CD8-positive, alpha-beta memory T cell (primary cell): ENCODE measurements around the gene TAS2R14. TPM values are rescaled to one million over a fixed set of nuclear protein-coding genes. Genes with fewer than 3 reads are reported as not detected.

Experiments
- CTCF ChIA-PET: fragments of 350-600 bp; sonication (Branson Sonifier 250); formaldehyde crosslinking; loops from one replicate; lab custom pipeline; 2021; ENCODE audit warnings: antibody characterized with exemption; lab: Charles Lee
- POLR2A ChIA-PET: fragments of 350-600 bp; sonication (Branson Sonifier 250); formaldehyde crosslinking; loops from one replicate; lab custom pipeline; 2021; ENCODE audit warnings: antibody characterized with exemption; lab: Charles Lee
- DNase-seq, 5 donors: peaks; one replicate each; pipeline versions ENCODE4 v3.0.0 to v3.0.0-alpha.2; 2020 to 2022; ENCODE audit warnings: mixed read lengths in 1 of 5
- H3K27ac ChIP-seq: one replicate; pipeline ENCODE4 v1.7.0; 2013; ENCODE audit warnings: low read depth, mild to moderate bottlenecking, low read length, moderate library complexity
- H3K27me3 ChIP-seq: 2 replicates; pipeline ENCODE4 v1.7.0; 2013; ENCODE audit warnings: low read length, mild to moderate bottlenecking; ENCODE audit not compliant: insufficient read depth, poor library complexity, severe bottlenecking
- H3K36me3 ChIP-seq: 2 replicates; pipeline ENCODE4 v1.7.0; 2013; ENCODE audit warnings: mild to moderate bottlenecking, low read length, moderate library complexity; ENCODE audit not compliant: insufficient read depth
- H3K4me1 ChIP-seq: 2 replicates; pipeline ENCODE4 v1.7.0; 2013; ENCODE audit warnings: mild to moderate bottlenecking, low read length, moderate library complexity; ENCODE audit not compliant: insufficient read depth
- H3K4me3 ChIP-seq: 2 replicates; pipeline ENCODE4 v1.7.0; 2013; ENCODE audit warnings: mild to moderate bottlenecking, low read length
- H3K9me3 ChIP-seq: 2 replicates; pipeline ENCODE4 v1.7.0; 2013; ENCODE audit warnings: mild to moderate bottlenecking, low read length
- H3K27ac Mint-ChIP-seq, 8 donors: one replicate each; pipeline ENCODE4 v1.8.0; 2020 to 2021; ENCODE audit warnings: mixed read lengths in 8 of 8, mild to moderate bottlenecking in 6 of 8, inconsistent platforms in 3 of 8, moderate library complexity in 3 of 8
- H3K27me3 Mint-ChIP-seq, 2 donors: one replicate each; pipeline ENCODE4 v1.8.0; 2020 to 2021; ENCODE audit warnings: mixed read lengths in 2 of 2, mild to moderate bottlenecking in 1 of 2, moderate library complexity in 1 of 2
- H3K36me3 Mint-ChIP-seq, 3 donors: one replicate each; pipeline ENCODE4 v1.8.0; 2020 to 2021; ENCODE audit warnings: mixed read lengths in 3 of 3, inconsistent platforms in 1 of 3, mild to moderate bottlenecking in 1 of 3
- H3K4me1 Mint-ChIP-seq, 3 donors: one replicate each; pipeline ENCODE4 v1.8.0; 2020 to 2021; ENCODE audit warnings: mixed read lengths in 3 of 3, inconsistent platforms in 1 of 3, mild to moderate bottlenecking in 1 of 3
- H3K4me3 Mint-ChIP-seq, 7 donors: one replicate each; pipeline ENCODE4 v1.8.0; 2020 to 2021; ENCODE audit warnings: mixed read lengths in 7 of 7, mild to moderate bottlenecking in 6 of 7, moderate library complexity in 4 of 7, inconsistent platforms in 2 of 7
- H3K9me3 Mint-ChIP-seq, 5 donors: one replicate each; pipeline ENCODE4 v1.8.0; 2020 to 2022; ENCODE audit warnings: mixed read lengths in 5 of 5, mild to moderate bottlenecking in 3 of 5, moderate library complexity in 2 of 5, inconsistent platforms in 1 of 5
- polyA plus RNA-seq: library from polyadenylated mRNA; unstranded; fragments of 300-500 nt; fragmentation: Illumina TruSeq; gene quantifications from one replicate; pipeline ENCODE4 v1.2.3, GENCODE V29; 2021
- total RNA-seq, 2 experiments: library from RNA; stranded (reverse); gene quantifications; one replicate each; pipeline ENCODE4 v1.2.3, GENCODE V29; 2021

The TAS2R14 gene
- total and polyA plus RNA-seq, 3 experiments from 2014 or later: 0.55 to 1.0 (median 0.95) TPM

DNA sequence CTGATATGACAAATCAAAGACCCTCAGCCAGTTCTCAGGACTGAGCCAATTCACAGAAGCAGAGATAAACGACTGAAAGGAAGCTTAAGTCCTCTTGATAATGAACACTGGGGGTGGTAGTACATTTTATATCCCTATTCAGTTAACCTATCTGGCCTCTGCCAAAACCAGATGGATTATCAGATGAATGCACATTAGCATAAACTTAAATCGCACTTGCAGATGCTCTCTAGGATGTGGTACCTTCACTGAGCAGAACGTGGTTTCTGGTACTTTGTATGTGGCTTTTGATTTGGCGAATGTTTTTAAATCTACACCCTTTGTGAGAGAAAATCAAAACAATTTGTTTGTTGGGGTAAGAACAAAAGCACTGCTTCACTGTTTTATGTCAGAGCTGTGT, 21.1 kb upstream of the TAS2R14 start:
- Mint-ChIP-seq H3K36me3 (peaks cover 3 to 19% (median 13%) of the 10 kb centered on the region in 3 donors), H3K9me3 (peaks cover 0 to 12% (median 6%) of the 10 kb centered on the region in 5 donors), H3K27me3 (no peaks in the 10 kb centered on the region), H3K27ac (peak overlapping the region in 3 of 8 donors; percentile 1 to 26 (median 25)), H3K4me3 (peak overlapping the region in 1 of 7 donors; percentile 24), H3K4me1 (peaks cover 37 to 41% (median 37%) of the 10 kb centered on the region in 3 donors)
- Histone ChIP-seq H3K4me1 (peaks cover 14% of the 10 kb centered on the region), H3K9me3 (no peaks in the 10 kb centered on the region), H3K4me3 (no peak overlapping the region), H3K27ac (no peak overlapping the region), H3K27me3 (no peaks in the 10 kb centered on the region), H3K36me3 (no peaks in the 10 kb centered on the region)
- ChIA-PET CTCF (interaction anchor here (1.2 kb wide), 1 partner anchor 240 kb away, joined by 3 read pairs; no protein-coding TSS in a partner anchor), POLR2A (no interaction called here)
- DNase-seq: peak in 2 of 5 donors; percentile 63 to 69

DNA sequence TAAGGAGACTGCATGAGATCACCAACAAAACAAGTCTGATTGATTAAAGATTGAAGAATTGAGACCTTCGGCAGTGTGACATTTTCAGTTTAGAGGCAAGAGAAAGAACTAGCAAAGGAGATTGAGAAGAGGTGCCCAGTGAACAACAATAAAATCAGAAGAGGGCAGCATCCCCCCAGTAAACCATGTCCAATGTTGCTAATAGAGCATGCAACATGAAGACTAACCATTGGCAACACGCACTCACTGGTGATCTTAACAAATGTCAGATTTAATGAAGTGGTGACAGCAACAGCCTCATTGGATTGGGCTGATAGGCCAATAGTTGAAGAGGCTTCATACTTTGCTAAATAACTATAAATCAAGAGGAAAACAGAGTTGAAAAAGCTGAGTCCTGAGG, 20.7 kb upstream of the TAS2R14 start:
- Mint-ChIP-seq H3K9me3 (peaks cover 0 to 15% (median 8%) of the 10 kb centered on the region in 5 donors), H3K27me3 (no peaks in the 10 kb centered on the region), H3K36me3 (peaks cover 4 to 23% (median 14%) of the 10 kb centered on the region in 3 donors), H3K4me1 (peaks cover 40 to 42% (median 40%) of the 10 kb centered on the region in 3 donors), H3K4me3 (no peak overlapping the region), H3K27ac (peak overlapping the region in 1 of 8 donors; percentile 25)
- ChIA-PET CTCF (no interaction called here), POLR2A (no interaction called here)
- Histone ChIP-seq H3K4me1 (peaks cover 14% of the 10 kb centered on the region), H3K36me3 (no peaks in the 10 kb centered on the region), H3K4me3 (no peak overlapping the region), H3K27me3 (no peaks in the 10 kb centered on the region), H3K9me3 (no peaks in the 10 kb centered on the region), H3K27ac (no peak overlapping the region)
- DNase-seq: no peak

DNA sequence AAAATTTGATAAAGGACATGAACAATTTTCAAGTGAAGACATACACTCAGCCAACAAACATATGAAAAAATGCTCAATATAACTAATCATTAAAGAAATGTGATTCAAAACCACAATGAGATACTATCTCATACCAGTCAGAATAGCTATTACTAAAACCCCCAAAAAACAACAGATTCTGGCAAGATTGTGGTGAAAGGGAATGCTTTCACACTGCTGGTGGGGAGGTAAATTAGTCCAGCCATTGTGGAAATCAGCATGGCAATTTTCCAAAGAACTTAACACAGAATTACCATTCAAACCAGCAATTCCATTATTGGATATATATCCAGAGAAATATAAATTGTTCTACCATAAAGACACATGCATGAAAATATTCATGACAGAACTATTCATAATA, 18.7 kb upstream of the TAS2R14 start:
- ChIA-PET CTCF (no interaction called here), POLR2A (no interaction called here)
- Histone ChIP-seq H3K9me3 (no peaks in the 10 kb centered on the region), H3K27ac (no peak overlapping the region), H3K4me3 (no peak overlapping the region), H3K27me3 (no peaks in the 10 kb centered on the region), H3K36me3 (no peaks in the 10 kb centered on the region), H3K4me1 (peaks cover 14% of the 10 kb centered on the region)
- Mint-ChIP-seq H3K36me3 (peaks cover 4 to 33% (median 13%) of the 10 kb centered on the region in 3 donors), H3K27ac (no peak overlapping the region), H3K4me3 (no peak overlapping the region), H3K9me3 (peaks cover 0 to 21% (median 8%) of the 10 kb centered on the region in 5 donors), H3K4me1 (peaks cover 48 to 55% (median 52%) of the 10 kb centered on the region in 3 donors), H3K27me3 (no peaks in the 10 kb centered on the region)
- no peak for DNase-seq

- Mint-ChIP-seq H3K36me3 (peaks cover 7 to 42% (median 16%) of the 10 kb centered on the region in 3 donors), H3K27me3 (no peaks in the 10 kb centered on the region), H3K27ac (no peak overlapping the region), H3K4me1 (peaks cover 41 to 45% (median 43%) of the 10 kb centered on the region in 3 donors), H3K4me3 (no peak overlapping the region), H3K9me3 (peaks cover 0 to 22% (median 8%) of the 10 kb centered on the region in 5 donors)
- ChIA-PET POLR2A (no interaction called here), CTCF (no interaction called here)
- H3K4me3 ChIP-seq: no peak overlapping the region
- H3K4me1 ChIP-seq: peaks cover 12% of the 10 kb centered on the region
- no peaks in the 10 kb centered on the region for H3K9me3 ChIP-seq
- DNase-seq: no peak
- H3K36me3 ChIP-seq: no peaks in the 10 kb centered on the region
- no peak overlapping the region for H3K27ac ChIP-seq
- H3K27me3 ChIP-seq: no peaks in the 10 kb centered on the region
Measured at GRCh38 chr12:10956085-10956484, 17.0 kb upstream of the TAS2R14 start.

GRCh38 chr12:10952645-10953044, 13.6 kb upstream of the TAS2R14 start:
- H3K9me3 ChIP-seq: no peaks in the 10 kb centered on the region
- no peaks in the 10 kb centered on the region for H3K4me1 ChIP-seq
- no peak overlapping the region for H3K4me3 ChIP-seq
- Mint-ChIP-seq H3K9me3 (peaks cover 5 to 40% (median 9%) of the 10 kb centered on the region in 5 donors), H3K36me3 (peaks cover 13 to 60% (median 17%) of the 10 kb centered on the region in 3 donors), H3K27ac (no peak overlapping the region), H3K4me3 (no peak overlapping the region), H3K4me1 (peaks cover 24 to 27% (median 24%) of the 10 kb centered on the region in 3 donors), H3K27me3 (no peaks in the 10 kb centered on the region)
- H3K36me3 ChIP-seq: no peaks in the 10 kb centered on the region
- DNase-seq: no peak
- ChIA-PET POLR2A (no interaction called here), CTCF (no interaction called here)
- no peak overlapping the region for H3K27ac ChIP-seq
- H3K27me3 ChIP-seq: no peaks in the 10 kb centered on the region

GRCh38 chr12:10943167-10943566, 4.1 kb upstream of the TAS2R14 start:
- no peaks in the 10 kb centered on the region for H3K27me3 Mint-ChIP-seq
- CTCF ChIA-PET: no interaction called here
- H3K27ac Mint-ChIP-seq: peak overlapping the region in 1 of 8 donors; percentile 58
- H3K4me3 Mint-ChIP-seq: no peak overlapping the region
- Histone ChIP-seq H3K9me3 (no peaks in the 10 kb centered on the region), H3K4me3 (no peak overlapping the region), H3K27me3 (no peaks in the 10 kb centered on the region), H3K36me3 (no peaks in the 10 kb centered on the region), H3K4me1 (no peaks in the 10 kb centered on the region), H3K27ac (no peak overlapping the region)
- peaks cover 0 to 5% (median 2%) of the 10 kb centered on the region in 3 donors for H3K4me1 Mint-ChIP-seq
- H3K36me3 Mint-ChIP-seq: peaks cover 2 to 37% (median 6%) of the 10 kb centered on the region in 3 donors
- POLR2A ChIA-PET: no interaction called here
- H3K9me3 Mint-ChIP-seq: peaks cover 0 to 25% (median 13%) of the 10 kb centered on the region in 5 donors
- no peak for DNase-seq

GRCh38 chr12:10941916-10942607, 3.0 kb upstream of the TAS2R14 start:
- CTCF ChIA-PET: no interaction called here
- H3K9me3 ChIP-seq: no peaks in the 10 kb centered on the region
- Mint-ChIP-seq H3K36me3 (peaks cover 2 to 26% (median 6%) of the 10 kb centered on the region in 3 donors), H3K4me3 (no peak overlapping the region), H3K4me1 (peaks cover 0 to 5% (median 2%) of the 10 kb centered on the region in 3 donors), H3K9me3 (peaks cover 0 to 15% (median 8%) of the 10 kb centered on the region in 5 donors), H3K27me3 (no peaks in the 10 kb centered on the region), H3K27ac (peak overlapping the region in 1 of 8 donors; percentile 54)
- H3K4me3 ChIP-seq: no peak overlapping the region
- H3K36me3 ChIP-seq: no peaks in the 10 kb centered on the region
- no peak for DNase-seq
- POLR2A ChIA-PET: no interaction called here
- no peaks in the 10 kb centered on the region for H3K4me1 ChIP-seq
- H3K27me3 ChIP-seq: no peaks in the 10 kb centered on the region
- no peak overlapping the region for H3K27ac ChIP-seq

GRCh38 chr12:10941369-10941768, 2.3 kb upstream of the TAS2R14 start:
- Histone ChIP-seq H3K27me3 (no peaks in the 10 kb centered on the region), H3K4me1 (no peaks in the 10 kb centered on the region), H3K36me3 (no peaks in the 10 kb centered on the region), H3K9me3 (no peaks in the 10 kb centered on the region), H3K4me3 (no peak overlapping the region), H3K27ac (no peak overlapping the region)
- no peaks in the 10 kb centered on the region for H3K27me3 Mint-ChIP-seq
- ChIA-PET POLR2A (no interaction called here), CTCF (no interaction called here)
- H3K9me3 Mint-ChIP-seq: peaks cover 0 to 8% (median 1%) of the 10 kb centered on the region in 5 donors
- no peak for DNase-seq
- no peak overlapping the region for H3K4me3 Mint-ChIP-seq
- no peak overlapping the region for H3K27ac Mint-ChIP-seq
- H3K4me1 Mint-ChIP-seq: peaks cover 0 to 5% (median 2%) of the 10 kb centered on the region in 3 donors
- H3K36me3 Mint-ChIP-seq: peaks cover 2 to 19% (median 6%) of the 10 kb centered on the region in 3 donors
